HFF-Myc (cell line): Measurements from ENCODE around the gene PHKB.

ENCODE experiments used
- DNase-seq: peaks from one replicate; pipeline ENCODE4 v3.0.0-alpha.2; 2011; ENCODE audit warnings: low read depth; ENCODE audit errors: extremely low read depth
- H3K4me3 ChIP-seq: replicated peaks from 2 replicates; pipeline ENCODE4 v1.5.1; 2011; ENCODE audit warnings: low read depth, mild to moderate bottlenecking, control low read depth, low read length
- TF ChIP-seq, protein P1 (sequence below): IDR thresholded peaks from 2 replicates; pipeline ENCODE4 v1.5.1; 2012; ENCODE audit warnings: mild to moderate bottlenecking, low read depth, low read length, control low read depth; ENCODE audit errors: missing control alignments

PHKB gene

DNA sequence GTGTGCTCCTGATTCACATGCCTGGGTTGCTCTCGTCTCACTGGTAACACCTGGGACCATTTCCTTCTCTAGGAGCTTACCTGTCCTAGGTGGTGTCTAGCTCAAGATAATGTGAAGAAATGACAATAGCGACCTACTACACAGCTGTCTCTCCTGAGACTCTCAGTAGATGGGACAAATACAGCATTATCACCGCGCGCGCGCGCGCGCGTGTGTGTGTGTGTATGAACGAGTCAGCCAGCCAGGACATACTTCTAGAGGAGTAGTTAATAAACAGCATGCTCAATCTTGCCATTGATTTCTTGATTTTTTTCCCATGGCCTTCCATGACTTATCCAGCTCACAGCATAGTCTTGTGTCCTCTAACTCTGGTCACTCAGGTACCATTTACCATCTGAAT is 268.6 kb downstream of the PHKB start:
- TF ChIP-seq, protein P1, sequence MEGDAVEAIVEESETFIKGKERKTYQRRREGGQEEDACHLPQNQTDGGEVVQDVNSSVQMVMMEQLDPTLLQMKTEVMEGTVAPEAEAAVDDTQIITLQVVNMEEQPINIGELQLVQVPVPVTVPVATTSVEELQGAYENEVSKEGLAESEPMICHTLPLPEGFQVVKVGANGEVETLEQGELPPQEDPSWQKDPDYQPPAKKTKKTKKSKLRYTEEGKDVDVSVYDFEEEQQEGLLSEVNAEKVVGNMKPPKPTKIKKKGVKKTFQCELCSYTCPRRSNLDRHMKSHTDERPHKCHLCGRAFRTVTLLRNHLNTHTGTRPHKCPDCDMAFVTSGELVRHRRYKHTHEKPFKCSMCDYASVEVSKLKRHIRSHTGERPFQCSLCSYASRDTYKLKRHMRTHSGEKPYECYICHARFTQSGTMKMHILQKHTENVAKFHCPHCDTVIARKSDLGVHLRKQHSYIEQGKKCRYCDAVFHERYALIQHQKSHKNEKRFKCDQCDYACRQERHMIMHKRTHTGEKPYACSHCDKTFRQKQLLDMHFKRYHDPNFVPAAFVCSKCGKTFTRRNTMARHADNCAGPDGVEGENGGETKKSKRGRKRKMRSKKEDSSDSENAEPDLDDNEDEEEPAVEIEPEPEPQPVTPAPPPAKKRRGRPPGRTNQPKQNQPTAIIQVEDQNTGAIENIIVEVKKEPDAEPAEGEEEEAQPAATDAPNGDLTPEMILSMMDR: no peak
- DNase-seq: no peak
- H3K4me3 ChIP-seq: no peak overlapping the region

DNA sequence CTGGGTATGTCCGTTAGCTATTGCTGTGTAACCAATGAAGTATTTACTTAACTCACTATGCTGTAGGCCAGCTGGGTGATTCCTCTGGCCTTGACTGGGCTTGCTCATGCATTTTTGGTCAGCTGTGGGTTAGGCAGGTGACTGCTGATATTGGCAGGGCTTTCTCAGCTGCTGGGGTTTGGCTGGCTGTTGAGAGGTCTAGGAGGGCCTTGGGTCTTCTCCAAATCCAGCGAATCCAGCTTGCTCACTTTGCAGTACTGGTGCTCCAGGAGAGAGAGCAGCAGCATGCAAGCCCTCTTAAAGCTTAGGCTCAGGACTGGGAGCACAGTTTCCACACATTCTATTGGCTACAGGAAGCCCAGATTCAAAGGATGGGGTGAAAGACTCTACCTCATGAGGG is 270.1 kb downstream of the PHKB start:
- H3K4me3 ChIP-seq: no peak overlapping the region
- DNase-seq: no peak
- TF ChIP-seq, protein P1: no peak

DNA sequence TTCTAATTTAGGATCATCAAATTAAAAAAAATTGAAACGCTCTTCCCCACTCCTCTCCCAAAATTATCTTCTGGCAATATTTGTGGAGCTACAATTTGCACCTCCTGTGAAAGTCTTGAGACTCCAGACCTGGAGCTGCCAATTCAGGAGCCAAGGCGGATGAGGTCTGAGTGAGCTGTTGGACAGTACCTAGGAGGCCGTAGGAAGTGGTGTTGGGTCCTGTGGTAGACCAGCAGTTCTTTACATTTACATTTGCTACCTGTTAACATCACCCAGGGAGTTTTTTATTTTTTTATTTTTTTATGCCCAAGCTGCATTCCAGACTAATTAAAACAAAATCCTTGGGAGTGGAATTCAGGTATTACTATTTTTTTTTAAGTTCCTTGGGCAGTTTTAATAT is 271.0 kb downstream of the PHKB start:
- TF ChIP-seq, protein P1: no peak
- H3K4me3 ChIP-seq: no peak overlapping the region
- no peak for DNase-seq

DNA sequence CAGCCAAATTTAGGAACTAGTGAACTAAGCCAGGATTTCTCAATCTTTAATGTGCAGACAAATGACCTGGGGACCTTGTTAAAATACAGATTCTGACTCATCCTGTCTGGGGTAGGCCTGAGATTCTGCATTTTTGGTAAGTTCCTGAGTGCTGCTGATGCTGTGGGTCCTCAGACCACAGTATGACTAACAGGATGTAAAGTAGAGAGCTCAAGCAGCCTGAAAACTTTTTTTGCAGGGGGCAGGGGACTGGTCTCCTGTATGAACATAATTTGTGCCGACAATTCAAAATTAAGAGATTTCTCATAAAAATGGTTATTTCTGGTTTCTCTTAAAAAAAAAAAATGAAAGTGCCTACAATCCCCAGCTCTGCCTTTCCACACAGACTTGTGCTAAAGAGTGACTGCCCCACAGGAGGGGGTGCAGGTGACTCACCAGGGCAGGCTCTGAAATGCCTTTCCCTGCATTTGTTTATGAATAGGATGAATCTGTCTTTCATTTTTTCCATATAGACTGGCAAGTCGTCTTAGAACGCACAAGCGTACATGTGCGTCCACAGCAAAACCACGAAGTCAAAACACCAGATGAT is 271.5 kb downstream of the PHKB start:
- no peak overlapping the region for H3K4me3 ChIP-seq
- DNase-seq: peak; percentile 72
- TF ChIP-seq, protein P1: no peak

DNA sequence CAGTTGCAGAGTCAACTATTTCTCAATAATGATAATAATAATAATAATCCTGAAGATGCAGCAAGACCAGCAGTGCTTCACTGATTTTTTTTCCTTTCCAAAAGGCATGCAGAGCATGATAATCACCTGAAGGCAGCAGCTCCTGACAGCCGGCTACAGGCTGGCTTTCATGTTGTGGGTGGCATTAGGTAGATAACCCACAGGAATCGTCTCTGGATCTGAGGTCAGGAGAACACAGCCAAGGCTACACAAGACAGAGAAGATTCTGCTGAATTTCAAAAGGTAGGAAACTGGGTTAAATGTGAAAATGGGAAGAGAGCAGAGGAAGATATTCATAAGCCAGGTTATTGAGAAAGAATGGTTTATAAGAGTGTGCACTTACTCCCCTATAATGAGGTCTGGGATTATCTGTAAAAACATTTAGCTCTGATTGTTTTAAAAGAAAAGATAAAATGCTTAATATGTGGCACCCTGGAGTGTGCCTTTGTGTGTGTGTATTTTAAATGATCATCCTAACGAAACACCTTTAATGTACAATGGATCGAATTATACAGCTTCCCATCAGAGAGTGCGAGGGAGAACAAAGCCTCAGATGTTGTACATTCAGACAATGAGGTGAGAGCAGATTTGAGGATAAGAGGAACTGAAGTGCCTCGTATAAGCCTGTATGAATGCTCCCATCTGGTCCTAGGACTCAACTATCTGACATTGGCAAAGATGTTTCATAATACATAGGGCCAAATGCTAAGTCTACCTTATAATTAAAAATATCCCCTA is 273.1 kb downstream of the PHKB start:
- DNase-seq: no peak
- no peak overlapping the region for H3K4me3 ChIP-seq
- TF ChIP-seq, protein P1: no peak

DNA sequence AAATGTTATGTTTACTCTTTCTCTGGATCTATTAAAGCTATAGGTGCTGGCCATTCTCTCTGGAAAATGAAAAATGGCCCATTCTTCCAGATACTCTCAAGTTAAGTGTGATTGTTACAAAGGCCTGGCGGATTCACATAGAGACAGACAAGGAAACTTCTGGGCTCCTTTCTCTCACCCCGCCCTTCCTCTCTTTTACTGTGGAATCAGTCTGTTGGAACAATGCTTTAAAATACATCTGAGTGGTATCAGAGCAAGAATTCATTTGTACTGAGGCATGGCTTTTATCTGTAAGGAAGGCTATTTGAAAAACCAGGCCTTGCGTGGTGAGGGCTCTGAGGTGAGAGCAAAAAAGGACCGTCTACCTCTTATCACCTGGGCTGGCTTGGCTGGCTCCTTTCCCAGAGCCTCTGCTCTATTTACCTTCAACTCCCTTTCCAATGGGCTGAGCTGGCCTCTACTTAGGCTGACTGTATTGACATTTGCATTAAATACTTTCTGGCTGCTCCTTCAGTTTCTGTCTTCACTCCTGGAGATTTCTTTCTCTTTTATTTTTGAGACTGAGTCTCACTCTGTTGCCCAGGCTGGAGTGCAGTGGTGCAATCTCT is 274.0 kb downstream of the PHKB start:
- no peak for DNase-seq
- TF ChIP-seq, protein P1: no peak
- H3K4me3 ChIP-seq: no peak overlapping the region
